GM12892 (cell line): Measurements from ENCODE around the gene ZNF488.

Experiments used
- POLR2A ChIP-seq: IDR thresholded peaks from 2 replicates; pipeline ENCODE4 v1.6.1; 2011; ENCODE audit warnings: low read depth, low read length, control low read depth
- POLR2AphosphoS5 ChIP-seq: IDR thresholded peaks from 2 replicates; pipeline ENCODE4 v1.6.1; 2011; ENCODE audit warnings: low read depth, low read length, control low read depth

- no peak for TF ChIP-seq POLR2A
- TF ChIP-seq POLR2AphosphoS5, result no peak
Observed at GRCh38 chr10:47333532-47333931, 50.6 kb downstream of the ZNF488 start.
